PFSK-1 (cell line): ENCODE results near the gene PRLR.

ENCODE experiments used
- POLR2AphosphoS5 ChIP-seq: IDR thresholded peaks from 2 replicates; pipeline ENCODE4 v1.6.1; 2012; ENCODE audit warnings: low read depth, mild to moderate bottlenecking, control low read depth, low read length, moderate library complexity
- REST ChIP-seq, 2 experiments: IDR thresholded peaks; 2 replicates each; pipeline versions ENCODE4 v1.6.1 to v1.8.0; 2011 to 2012; ENCODE audit warnings: low read depth in 2 of 2, low read length in 2 of 2, control low read depth in 1 of 2, inconsistent platforms in 1 of 2, mild to moderate bottlenecking in 1 of 2, moderate library complexity in 1 of 2; ENCODE audit not compliant: insufficient read depth in 1 of 2

GRCh38 chr5:35233601-35234000, 3.3 kb upstream of the PRLR start:
- no peak for TF ChIP-seq REST (IDR thresholded peaks at IDR 0.05; ENCODE audit: insufficient read depth in 1 of 2, low read depth in 2 of 2, low read length in 2 of 2)
- no peak for TF ChIP-seq POLR2AphosphoS5
